ENCODE data around the gene CSNK2A1. TPM values are rescaled to one million over a fixed set of nuclear protein-coding genes. Genes with fewer than 3 reads are reported as not detected.

The CSNK2A1 gene
- total and polyA plus RNA-seq, 2 experiments from 2014 or later = 85.1 to 244 TPM

DNA sequence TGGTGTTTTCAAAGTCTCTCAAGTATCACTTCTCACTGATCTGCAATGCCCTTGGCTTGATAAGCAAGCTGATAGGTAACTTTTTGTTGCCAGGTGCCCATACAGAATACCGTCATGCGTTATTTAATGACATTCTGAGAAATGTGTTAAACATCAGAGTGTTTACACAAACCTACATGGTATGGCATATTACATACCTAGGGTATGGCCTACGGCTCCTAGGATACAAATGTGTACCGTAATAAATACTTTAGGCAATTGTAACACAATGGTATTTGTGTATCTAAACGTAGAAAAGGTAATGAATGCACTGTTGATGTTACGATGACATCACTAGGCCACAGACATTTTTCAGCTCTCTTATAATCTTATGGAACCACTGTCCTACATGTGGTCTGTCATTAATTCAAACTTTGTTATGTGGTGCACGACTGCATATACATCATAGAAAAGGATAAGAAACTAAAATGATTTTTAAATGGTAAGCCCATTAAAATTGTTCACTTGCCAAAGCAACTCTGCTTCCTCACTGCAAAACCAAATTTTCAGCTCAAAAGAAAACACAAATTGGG is 35.7 kb downstream of the CSNK2A1 start (continued):
- TF ChIP-seq, protein P1, sequence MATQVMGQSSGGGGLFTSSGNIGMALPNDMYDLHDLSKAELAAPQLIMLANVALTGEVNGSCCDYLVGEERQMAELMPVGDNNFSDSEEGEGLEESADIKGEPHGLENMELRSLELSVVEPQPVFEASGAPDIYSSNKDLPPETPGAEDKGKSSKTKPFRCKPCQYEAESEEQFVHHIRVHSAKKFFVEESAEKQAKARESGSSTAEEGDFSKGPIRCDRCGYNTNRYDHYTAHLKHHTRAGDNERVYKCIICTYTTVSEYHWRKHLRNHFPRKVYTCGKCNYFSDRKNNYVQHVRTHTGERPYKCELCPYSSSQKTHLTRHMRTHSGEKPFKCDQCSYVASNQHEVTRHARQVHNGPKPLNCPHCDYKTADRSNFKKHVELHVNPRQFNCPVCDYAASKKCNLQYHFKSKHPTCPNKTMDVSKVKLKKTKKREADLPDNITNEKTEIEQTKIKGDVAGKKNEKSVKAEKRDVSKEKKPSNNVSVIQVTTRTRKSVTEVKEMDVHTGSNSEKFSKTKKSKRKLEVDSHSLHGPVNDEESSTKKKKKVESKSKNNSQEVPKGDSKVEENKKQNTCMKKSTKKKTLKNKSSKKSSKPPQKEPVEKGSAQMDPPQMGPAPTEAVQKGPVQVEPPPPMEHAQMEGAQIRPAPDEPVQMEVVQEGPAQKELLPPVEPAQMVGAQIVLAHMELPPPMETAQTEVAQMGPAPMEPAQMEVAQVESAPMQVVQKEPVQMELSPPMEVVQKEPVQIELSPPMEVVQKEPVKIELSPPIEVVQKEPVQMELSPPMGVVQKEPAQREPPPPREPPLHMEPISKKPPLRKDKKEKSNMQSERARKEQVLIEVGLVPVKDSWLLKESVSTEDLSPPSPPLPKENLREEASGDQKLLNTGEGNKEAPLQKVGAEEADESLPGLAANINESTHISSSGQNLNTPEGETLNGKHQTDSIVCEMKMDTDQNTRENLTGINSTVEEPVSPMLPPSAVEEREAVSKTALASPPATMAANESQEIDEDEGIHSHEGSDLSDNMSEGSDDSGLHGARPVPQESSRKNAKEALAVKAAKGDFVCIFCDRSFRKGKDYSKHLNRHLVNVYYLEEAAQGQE (IDR thresholded peaks at IDR 0.05; ENCODE audit: unreplicated experiment) = no peak
- TF ChIP-seq, protein P2, sequence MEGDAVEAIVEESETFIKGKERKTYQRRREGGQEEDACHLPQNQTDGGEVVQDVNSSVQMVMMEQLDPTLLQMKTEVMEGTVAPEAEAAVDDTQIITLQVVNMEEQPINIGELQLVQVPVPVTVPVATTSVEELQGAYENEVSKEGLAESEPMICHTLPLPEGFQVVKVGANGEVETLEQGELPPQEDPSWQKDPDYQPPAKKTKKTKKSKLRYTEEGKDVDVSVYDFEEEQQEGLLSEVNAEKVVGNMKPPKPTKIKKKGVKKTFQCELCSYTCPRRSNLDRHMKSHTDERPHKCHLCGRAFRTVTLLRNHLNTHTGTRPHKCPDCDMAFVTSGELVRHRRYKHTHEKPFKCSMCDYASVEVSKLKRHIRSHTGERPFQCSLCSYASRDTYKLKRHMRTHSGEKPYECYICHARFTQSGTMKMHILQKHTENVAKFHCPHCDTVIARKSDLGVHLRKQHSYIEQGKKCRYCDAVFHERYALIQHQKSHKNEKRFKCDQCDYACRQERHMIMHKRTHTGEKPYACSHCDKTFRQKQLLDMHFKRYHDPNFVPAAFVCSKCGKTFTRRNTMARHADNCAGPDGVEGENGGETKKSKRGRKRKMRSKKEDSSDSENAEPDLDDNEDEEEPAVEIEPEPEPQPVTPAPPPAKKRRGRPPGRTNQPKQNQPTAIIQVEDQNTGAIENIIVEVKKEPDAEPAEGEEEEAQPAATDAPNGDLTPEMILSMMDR (conservative IDR thresholded peaks at IDR 0.05; ENCODE audit: low read depth in 2 of 2) = no peak
- no peak for TF ChIP-seq JUNB (IDR thresholded peaks at IDR 0.05; ENCODE audit: unreplicated experiment)
- TF ChIP-seq NANOG (IDR thresholded peaks at IDR 0.05; ENCODE audit: borderline replicate concordance) = no peak

DNA sequence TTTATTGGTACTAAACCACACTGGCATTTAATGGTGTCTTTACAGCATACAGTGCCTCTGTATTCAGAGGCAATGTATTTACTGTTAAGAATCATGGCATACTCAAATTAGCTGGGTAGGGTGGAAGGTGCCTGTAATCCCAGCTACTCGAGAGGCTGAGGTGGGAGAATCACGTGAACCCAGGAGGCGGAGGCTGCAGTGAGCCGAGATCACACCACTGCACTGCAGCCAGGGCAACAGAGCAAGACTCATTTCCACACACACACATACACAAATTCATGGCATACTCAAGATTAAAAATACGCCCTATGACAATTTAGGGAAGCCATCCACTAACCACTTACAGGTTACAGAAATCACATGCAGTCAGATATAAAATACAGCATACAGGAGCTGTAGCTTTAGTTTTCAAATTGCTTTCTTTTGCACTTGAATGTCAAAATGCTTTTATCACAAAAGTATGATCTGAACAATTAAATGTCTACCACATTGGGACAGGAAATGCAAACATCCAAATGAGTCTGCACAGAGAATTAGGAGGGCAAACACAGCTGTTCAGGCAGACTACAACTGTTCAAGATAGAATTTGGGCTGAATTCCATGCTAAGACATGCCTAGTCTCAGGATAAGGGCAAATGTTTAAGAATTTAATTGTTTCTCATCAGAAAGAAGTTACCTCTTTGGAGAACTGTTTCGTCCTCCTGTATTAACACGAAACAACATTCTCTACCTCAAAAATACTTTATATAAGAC is 36.4 kb downstream of the CSNK2A1 start:
- Histone ChIP-seq H2AFZ (no peak overlapping the region), H3F3A (replicated peaks; ENCODE audit: low read depth) (peaks cover 5% of the 10 kb centered on the region; the same call in 1 of the 2 replicates), H3K27ac (ENCODE audit: low read depth) (no peak overlapping the region), H3K4me1 (ENCODE audit: insufficient read depth) (no peaks in the 10 kb centered on the region), H3K36me3 (ENCODE audit: insufficient read depth) (peaks cover 57% of the 10 kb centered on the region), H3K9me2 (ENCODE audit: insufficient read depth) (no peaks in the 10 kb centered on the region), H3K4me3 (no peak overlapping the region), H4K20me1 (replicated peaks; ENCODE audit: insufficient read depth) (peaks cover 54% of the 10 kb centered on the region), H3K79me2 (replicated peaks; ENCODE audit: insufficient read depth) (peaks cover 83% of the 10 kb centered on the region), H3K27me3 (ENCODE audit: insufficient read depth) (no peaks in the 10 kb centered on the region), H3K4me2 (no peak overlapping the region)
- Mint-ChIP-seq H3K9me3 (no peaks in the 10 kb centered on the region), H3K36me3 (ENCODE audit: low read depth) (peaks cover 73% of the 10 kb centered on the region), H3K27ac (no peak overlapping the region), H3K4me1 (no peaks in the 10 kb centered on the region), H3K27me3 (ENCODE audit: insufficient read depth, low read depth, poor library complexity) (peaks cover 2% of the 10 kb centered on the region), H3K4me3 (no peak overlapping the region)
- DNase-seq (ENCODE audit: low spot score) = no peak
- no peak for TF ChIP-seq ZNF114 (CRISPR knock-in tag; IDR thresholded peaks at IDR 0.05)
- TF ChIP-seq POLR2AphosphoS5 (IDR thresholded peaks at IDR 0.05; ENCODE audit: low read depth) = no peak
- ATAC-seq = no peak

DNA sequence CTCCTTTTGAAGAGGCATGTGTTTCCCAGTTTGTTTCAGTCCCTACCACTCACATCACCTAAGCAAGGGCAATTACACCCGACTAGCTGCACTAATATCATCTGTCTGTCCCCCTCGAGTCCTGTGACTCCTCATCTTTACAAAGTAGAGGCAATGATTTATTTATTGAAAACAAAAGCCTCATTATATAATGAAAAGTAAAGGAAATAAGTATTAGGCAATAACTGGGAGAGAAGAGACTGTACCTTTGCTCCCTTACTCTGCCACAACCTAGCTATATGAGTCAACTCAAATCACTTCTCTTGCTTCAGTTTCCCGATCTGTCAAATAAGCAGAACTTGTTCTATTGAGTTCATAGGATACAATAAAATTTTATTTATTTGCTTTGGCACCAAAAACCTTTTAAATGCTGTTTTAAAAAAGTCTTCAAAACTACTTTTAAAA is 38.9 kb downstream of the CSNK2A1 start:
- Mint-ChIP-seq H3K36me3 (ENCODE audit: low read depth) (peaks cover 82% of the 10 kb centered on the region), H3K4me1 (no peaks in the 10 kb centered on the region), H3K27ac (no peak overlapping the region), H3K4me3 (no peak overlapping the region), H3K9me3 (no peaks in the 10 kb centered on the region), H3K27me3 (ENCODE audit: insufficient read depth, low read depth, poor library complexity) (peaks cover 4% of the 10 kb centered on the region)
- H3K4me3 ChIP-seq = no peak overlapping the region
- DNase-seq (ENCODE audit: low spot score) (no peak), ATAC-seq (no peak)
- no peaks in the 10 kb centered on the region for H3K4me1 ChIP-seq (ENCODE audit: insufficient read depth)
- no peaks in the 10 kb centered on the region for H3K9me2 ChIP-seq (ENCODE audit: insufficient read depth)
- no peaks in the 10 kb centered on the region for H3K27me3 ChIP-seq (ENCODE audit: insufficient read depth)
- H3K4me2 ChIP-seq = no peak overlapping the region
- peaks cover 5% of the 10 kb centered on the region; the same call in 1 of the 2 replicates for H3F3A ChIP-seq (replicated peaks; ENCODE audit: low read depth)
- H3K36me3 ChIP-seq (ENCODE audit: insufficient read depth) = peaks cover 68% of the 10 kb centered on the region
- H3K27ac ChIP-seq (ENCODE audit: low read depth) = no peak overlapping the region
- no peak overlapping the region for H2AFZ ChIP-seq
- peaks cover 60% of the 10 kb centered on the region for H3K79me2 ChIP-seq (replicated peaks; ENCODE audit: insufficient read depth)
- H4K20me1 ChIP-seq (replicated peaks; ENCODE audit: insufficient read depth) = peaks cover 36% of the 10 kb centered on the region
- TF ChIP-seq, protein P2 (conservative IDR thresholded peaks at IDR 0.05; ENCODE audit: low read depth in 2 of 2) = no peak
